OCI-LY1 (cell line): ENCODE results near the gene FTCD.

ENCODE experiments used
- CTCF ChIP-seq: fragments of 200-600 bp; sonication (generic), shearing (Covaris generic); IDR thresholded peaks from 2 replicates; pipeline ENCODE4 v1.5.1; 2017; ENCODE audit warnings: mild to moderate bottlenecking, antibody characterized with exemption, low read length, moderate library complexity, mixed read lengths
- EZH2 ChIP-seq: fragments of 200-600 bp; sonication (generic), shearing (Covaris generic); IDR thresholded peaks from 2 replicates; pipeline ENCODE4 v1.8.0; 2017; ENCODE audit warnings: borderline replicate concordance, mixed run types, mild to moderate bottlenecking, antibody characterized with exemption, low read length, moderate library complexity, mixed read lengths

- no peak for TF ChIP-seq CTCF
- TF ChIP-seq EZH2 = no peak
Observed at GRCh38 chr21:46097336-46098293, 57.8 kb downstream of the FTCD start, which contains the start of gene COL6A2.
